ENCODE results near the gene NHERF1.
A peak's percentile ranks its signal among the peaks of the same experiment; 100 is the strongest.

NHERF1 gene

GRCh38 chr17:74756891-74757290 is 8.5 kb downstream of the NHERF1 start:
- H3K4me1 ChIP-seq (ENCODE audit: insufficient read depth, insufficient read length): peaks cover 51% of the 10 kb centered on the region
- no peaks in the 10 kb centered on the region for H3K27me3 ChIP-seq (ENCODE audit: insufficient read depth, insufficient read length)
- H3K9me3 ChIP-seq (ENCODE audit: insufficient read depth, low read length): no peaks in the 10 kb centered on the region
- no peak overlapping the region for H3K4me3 ChIP-seq (ENCODE audit: insufficient read length, low read depth)
- no peak for DNase-seq (ENCODE audit: low read depth, low spot score)
- peaks cover 7% of the 10 kb centered on the region for H3K36me3 ChIP-seq (ENCODE audit: insufficient read depth, insufficient read length, low read length)
- H3K9ac ChIP-seq (ENCODE audit: insufficient read length, low read depth): no peak overlapping the region
- TF ChIP-seq SUZ12 (IDR thresholded peaks at IDR 0.05; ENCODE audit: extremely low read depth, insufficient read depth, insufficient read length) (no peak), YY1 (IDR thresholded peaks at IDR 0.05; ENCODE audit: insufficient read depth, insufficient read length) (no peak), ZNF274 (IDR thresholded peaks at IDR 0.05; ENCODE audit: low read depth, low read length) (no peak)

DNA sequence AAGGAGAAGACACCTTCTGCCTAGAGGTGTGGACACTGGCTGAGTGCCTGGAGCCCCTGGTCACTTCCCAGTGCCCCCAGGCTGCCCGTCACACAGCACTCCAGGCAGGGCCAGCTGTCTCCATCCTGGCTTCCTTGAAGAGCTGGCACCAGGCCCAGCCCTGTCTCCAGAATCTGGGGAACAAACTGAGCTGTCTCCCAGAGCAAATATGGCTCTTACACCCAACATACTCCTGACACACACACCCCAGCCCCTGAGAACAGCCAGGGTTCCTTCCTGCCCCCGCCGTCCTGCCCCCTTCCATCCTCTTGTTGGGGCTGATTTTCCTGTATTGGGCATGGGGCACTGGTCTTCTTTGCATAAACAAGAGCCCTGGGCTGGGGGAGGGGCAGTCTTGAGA is 9.1 kb downstream of the NHERF1 start:
- Histone ChIP-seq H3K9ac (ENCODE audit: insufficient read length, low read depth) (peak overlapping the region; percentile 44), H3K9me3 (ENCODE audit: insufficient read depth, low read length) (no peaks in the 10 kb centered on the region), H3K27me3 (ENCODE audit: insufficient read depth, insufficient read length) (no peaks in the 10 kb centered on the region), H3K4me1 (ENCODE audit: insufficient read depth, insufficient read length) (peaks cover 47% of the 10 kb centered on the region), H3K4me3 (ENCODE audit: insufficient read length, low read depth) (no peak overlapping the region), H3K36me3 (ENCODE audit: insufficient read depth, insufficient read length, low read length) (peaks cover 11% of the 10 kb centered on the region)
- DNase-seq (ENCODE audit: low read depth, low spot score): no peak
- TF ChIP-seq ZNF274 (IDR thresholded peaks at IDR 0.05; ENCODE audit: low read depth, low read length) (no peak), YY1 (IDR thresholded peaks at IDR 0.05; ENCODE audit: insufficient read depth, insufficient read length) (no peak), SUZ12 (IDR thresholded peaks at IDR 0.05; ENCODE audit: extremely low read depth, insufficient read depth, insufficient read length) (no peak)

DNA sequence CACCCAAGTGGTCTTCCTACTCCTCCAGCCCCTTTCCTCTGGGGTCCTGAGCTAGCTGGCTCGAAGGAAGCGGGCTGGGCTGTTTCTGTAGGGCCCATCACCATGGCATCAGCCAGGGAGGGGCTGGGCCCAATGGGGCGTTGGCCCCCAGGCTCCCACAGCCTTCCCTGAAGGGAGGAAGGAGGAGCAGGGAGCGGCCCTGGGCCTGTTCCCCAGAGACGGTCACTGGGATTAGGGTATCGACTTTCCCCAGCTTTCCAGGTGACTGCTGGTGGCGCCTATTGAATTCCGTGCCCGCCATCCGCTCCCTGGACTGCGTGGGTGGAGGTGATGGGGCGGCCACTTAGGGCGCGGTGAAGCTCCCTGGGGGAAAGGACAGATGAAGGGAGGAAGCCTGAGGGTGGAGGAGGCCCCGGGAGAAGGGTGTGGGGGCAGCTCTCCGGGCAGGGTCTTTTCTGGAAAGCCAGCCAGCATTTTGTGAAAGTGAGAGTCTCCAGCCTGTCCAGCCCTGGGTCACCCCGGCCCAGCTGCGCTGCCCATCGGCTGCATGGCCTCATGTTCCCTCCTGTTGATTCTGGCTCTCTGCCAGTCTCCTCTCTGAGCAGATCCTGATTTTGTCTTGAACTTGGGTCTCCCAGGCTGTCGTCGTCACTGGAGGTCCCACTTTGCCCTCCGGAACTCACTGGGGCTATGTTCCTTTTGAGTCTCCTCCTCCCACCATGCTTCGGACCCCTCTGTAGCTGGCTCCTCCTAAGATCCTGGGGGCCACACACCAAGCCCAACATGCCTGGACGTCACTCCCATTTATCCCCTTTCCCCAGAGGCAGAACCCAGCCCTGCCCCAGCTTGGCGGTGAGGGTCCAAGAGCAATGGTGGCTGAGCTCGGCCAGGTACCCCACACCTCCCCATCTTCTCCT is 9.8 kb downstream of the NHERF1 start:
- H3K36me3 ChIP-seq (ENCODE audit: insufficient read depth, insufficient read length, low read length): peaks cover 8% of the 10 kb centered on the region
- H3K27me3 ChIP-seq (ENCODE audit: insufficient read depth, insufficient read length): no peaks in the 10 kb centered on the region
- TF ChIP-seq SUZ12 (IDR thresholded peaks at IDR 0.05; ENCODE audit: extremely low read depth, insufficient read depth, insufficient read length): no peak
- no peak for TF ChIP-seq ZNF274 (IDR thresholded peaks at IDR 0.05; ENCODE audit: low read depth, low read length)
- TF ChIP-seq YY1 (IDR thresholded peaks at IDR 0.05; ENCODE audit: insufficient read depth, insufficient read length): no peak
- H3K9ac ChIP-seq (ENCODE audit: insufficient read length, low read depth): peak overlapping the region; percentile 77
- H3K4me1 ChIP-seq (ENCODE audit: insufficient read depth, insufficient read length): peaks cover 46% of the 10 kb centered on the region
- no peak overlapping the region for H3K4me3 ChIP-seq (ENCODE audit: insufficient read length, low read depth)
- DNase-seq (ENCODE audit: low read depth, low spot score): no peak
- no peaks in the 10 kb centered on the region for H3K9me3 ChIP-seq (ENCODE audit: insufficient read depth, low read length)

DNA sequence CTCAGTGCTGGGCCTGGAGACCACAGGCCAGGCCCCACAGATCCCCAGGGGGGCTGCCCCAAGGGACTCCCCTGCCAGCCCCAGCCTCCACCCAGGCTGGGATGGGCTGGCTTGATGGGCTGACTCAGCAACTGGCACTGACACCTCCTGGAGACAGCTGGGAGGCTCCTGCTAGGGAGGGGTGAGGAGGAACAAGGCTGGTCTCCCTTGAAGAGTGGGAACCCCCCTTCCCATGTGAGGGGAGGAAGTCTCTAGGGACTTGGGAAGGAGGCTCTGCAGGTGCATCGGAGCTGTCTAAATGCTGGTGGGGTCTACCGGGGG is 10.4 kb downstream of the NHERF1 start:
- TF ChIP-seq YY1 (IDR thresholded peaks at IDR 0.05; ENCODE audit: insufficient read depth, insufficient read length): no peak
- no peak for TF ChIP-seq ZNF274 (IDR thresholded peaks at IDR 0.05; ENCODE audit: low read depth, low read length)
- TF ChIP-seq SUZ12 (IDR thresholded peaks at IDR 0.05; ENCODE audit: extremely low read depth, insufficient read depth, insufficient read length): no peak
- peaks cover 7% of the 10 kb centered on the region for H3K36me3 ChIP-seq (ENCODE audit: insufficient read depth, insufficient read length, low read length)
- H3K9ac ChIP-seq (ENCODE audit: insufficient read length, low read depth): peak overlapping the region; percentile 77
- no peak overlapping the region for H3K4me3 ChIP-seq (ENCODE audit: insufficient read length, low read depth)
- H3K4me1 ChIP-seq (ENCODE audit: insufficient read depth, insufficient read length): peaks cover 50% of the 10 kb centered on the region
- DNase-seq (ENCODE audit: low read depth, low spot score): no peak
- H3K9me3 ChIP-seq (ENCODE audit: insufficient read depth, low read length): no peaks in the 10 kb centered on the region
- no peaks in the 10 kb centered on the region for H3K27me3 ChIP-seq (ENCODE audit: insufficient read depth, insufficient read length)

DNA sequence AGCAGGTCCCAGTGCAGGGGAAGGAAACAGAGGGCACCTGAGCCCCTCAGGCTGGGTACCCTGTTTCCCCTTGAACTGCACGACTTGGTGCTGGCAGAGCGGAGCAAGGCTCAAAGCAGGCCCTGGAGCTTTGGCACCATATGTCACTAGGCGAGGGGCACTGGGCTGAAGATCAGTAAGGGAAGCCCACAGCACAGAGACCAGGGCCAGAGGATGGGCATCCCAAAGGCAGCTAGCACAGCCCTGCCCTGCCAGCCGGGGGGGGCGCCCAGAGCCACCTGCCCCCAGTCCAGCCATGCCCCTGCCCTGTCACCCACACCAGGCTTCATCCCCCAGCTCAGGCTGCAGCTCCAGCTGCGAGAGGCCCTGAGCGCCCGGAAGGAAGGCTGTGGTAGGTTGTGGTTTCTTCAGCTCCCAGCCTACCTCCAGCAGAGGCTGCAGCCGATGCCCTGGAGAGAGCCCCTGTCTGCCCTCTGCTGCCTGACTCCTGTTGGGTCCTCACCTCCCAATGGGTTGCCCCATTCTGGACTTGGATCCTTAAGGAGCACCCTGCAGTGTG is 10.9 kb downstream of the NHERF1 start:
- no peak for DNase-seq (ENCODE audit: low read depth, low spot score)
- Histone ChIP-seq H3K9me3 (ENCODE audit: insufficient read depth, low read length) (no peaks in the 10 kb centered on the region), H3K4me3 (ENCODE audit: insufficient read length, low read depth) (no peak overlapping the region), H3K9ac (ENCODE audit: insufficient read length, low read depth) (peak overlapping the region; percentile 77), H3K4me1 (ENCODE audit: insufficient read depth, insufficient read length) (peaks cover 55% of the 10 kb centered on the region), H3K36me3 (ENCODE audit: insufficient read depth, insufficient read length, low read length) (peaks cover 11% of the 10 kb centered on the region), H3K27me3 (ENCODE audit: insufficient read depth, insufficient read length) (no peaks in the 10 kb centered on the region)
- TF ChIP-seq SUZ12 (IDR thresholded peaks at IDR 0.05; ENCODE audit: extremely low read depth, insufficient read depth, insufficient read length) (no peak), YY1 (IDR thresholded peaks at IDR 0.05; ENCODE audit: insufficient read depth, insufficient read length) (no peak), ZNF274 (IDR thresholded peaks at IDR 0.05; ENCODE audit: low read depth, low read length) (no peak)

- Histone ChIP-seq H3K4me1 (ENCODE audit: insufficient read depth, insufficient read length) (peaks cover 59% of the 10 kb centered on the region), H3K36me3 (ENCODE audit: insufficient read depth, insufficient read length, low read length) (peaks cover 17% of the 10 kb centered on the region), H3K4me3 (ENCODE audit: insufficient read length, low read depth) (no peak overlapping the region), H3K9me3 (ENCODE audit: insufficient read depth, low read length) (no peaks in the 10 kb centered on the region), H3K9ac (ENCODE audit: insufficient read length, low read depth) (peak overlapping the region; percentile 77), H3K27me3 (ENCODE audit: insufficient read depth, insufficient read length) (no peaks in the 10 kb centered on the region)
- DNase-seq (ENCODE audit: low read depth, low spot score): no peak
- TF ChIP-seq SUZ12 (IDR thresholded peaks at IDR 0.05; ENCODE audit: extremely low read depth, insufficient read depth, insufficient read length) (no peak), ZNF274 (IDR thresholded peaks at IDR 0.05; ENCODE audit: low read depth, low read length) (no peak), YY1 (IDR thresholded peaks at IDR 0.05; ENCODE audit: insufficient read depth, insufficient read length) (no peak)
Measured at GRCh38 chr17:74759941-74760340, 11.5 kb downstream of the NHERF1 start.

- Histone ChIP-seq H3K36me3 (ENCODE audit: insufficient read depth, insufficient read length, low read length) (peaks cover 18% of the 10 kb centered on the region), H3K4me3 (ENCODE audit: insufficient read length, low read depth) (no peak overlapping the region), H3K9me3 (ENCODE audit: insufficient read depth, low read length) (no peaks in the 10 kb centered on the region), H3K27me3 (ENCODE audit: insufficient read depth, insufficient read length) (no peaks in the 10 kb centered on the region), H3K4me1 (ENCODE audit: insufficient read depth, insufficient read length) (peaks cover 59% of the 10 kb centered on the region), H3K9ac (ENCODE audit: insufficient read length, low read depth) (peak overlapping the region; percentile 63)
- DNase-seq (ENCODE audit: low read depth, low spot score): no peak
- TF ChIP-seq ZNF274 (IDR thresholded peaks at IDR 0.05; ENCODE audit: low read depth, low read length): no peak
- TF ChIP-seq YY1 (IDR thresholded peaks at IDR 0.05; ENCODE audit: insufficient read depth, insufficient read length): no peak
- TF ChIP-seq SUZ12 (IDR thresholded peaks at IDR 0.05; ENCODE audit: extremely low read depth, insufficient read depth, insufficient read length): no peak
Measured at GRCh38 chr17:74760404-74761105, 12.1 kb downstream of the NHERF1 start.
